ENCODE data around the gene PCDH7. TPM values are rescaled to one million over a fixed set of nuclear protein-coding genes. Genes with fewer than 3 reads are reported as not detected.

The PCDH7 gene
- total RNA-seq, 1 experiment from 2014 or later: 65.9 TPM

GRCh38 chr4:30753316-30753715 is 33.1 kb downstream of the PCDH7 start:
- ChIA-PET POLR2A (interaction anchor here (0.7 to 8.6 kb wide), 9 partner anchors 10 to 203 kb away, joined by 3 to 146 read pairs (median 3); no protein-coding TSS in a partner anchor), CTCF (no interaction called here), RAD21 (ENCODE audit: low non-redundant PET in 1 of 2, low total read pairs in 2 of 2, uncharacterized antibody in 2 of 2, unreplicated experiment in 2 of 2) (no interaction called here)
- Histone ChIP-seq H3K79me2 (ENCODE audit: insufficient read depth, low read length) (peaks cover 20% of the 10 kb centered on the region; the same call in 1 of the 2 replicates), H4K20me1 (ENCODE audit: insufficient read depth) (no peaks in the 10 kb centered on the region), H3K4me2 (ENCODE audit: low read length) (peak overlapping the region; percentile 42), H3K9me2 (ENCODE audit: insufficient read depth) (no peaks in the 10 kb centered on the region), H3K27me3 (ENCODE audit: insufficient read depth, low read length) (no peaks in the 10 kb centered on the region), H3K9ac (ENCODE audit: low read length) (peak overlapping the region; percentile 56), H3K36me3 (ENCODE audit: control insufficient read depth in 1 of 2, insufficient read depth in 2 of 2, low read length in 2 of 2) (peaks cover 0 to 11% of the 10 kb centered on the region in 2 experiments; a peak in 2 of 4 replicates), H3K9me3 (ENCODE audit: control insufficient read depth in 1 of 2, insufficient read depth in 1 of 2, low read depth in 1 of 2, low read length in 2 of 2) (no peaks in the 10 kb centered on the region), H2AFZ (ENCODE audit: low read depth, low read length, poor library complexity, severe bottlenecking) (no peak overlapping the region), H3K27ac (ENCODE audit: low read depth, low read length) (peak overlapping the region; percentile 100), H3K4me3 (replicated peaks in 1 of 2; ENCODE audit: low read depth in 1 of 2, low read length in 2 of 2) (no peak overlapping the region), H3K4me1 (ENCODE audit: control insufficient read depth in 1 of 2, insufficient read depth in 2 of 2, low read length in 2 of 2) (peaks cover 59 to 81% of the 10 kb centered on the region in 2 experiments)
- DNase-seq (ENCODE audit: low read depth, low spot score) (peak; percentile 92), ATAC-seq (peak; percentile 59)
- intact Hi-C loops (cut with micrococcal nuclease): loop anchor here (5.0 to 10.0 kb wide), 2 partner anchors 69 to 481 kb away; no protein-coding TSS in a partner anchor
- peak; percentile 11 for TF ChIP-seq YY1 (IDR thresholded peaks at IDR 0.05; ENCODE audit: extremely low read depth, insufficient replicate concordance, low read depth, low read length)
- peak; percentile 64 for TF ChIP-seq POLR2AphosphoS5 (IDR thresholded peaks at IDR 0.05; ENCODE audit: low read depth, low read length)
- TF ChIP-seq POLR2A (IDR thresholded peaks at IDR 0.05; ENCODE audit: borderline replicate concordance, extremely low read depth, insufficient read depth, insufficient read length): no peak
- TF ChIP-seq TCF7L2 (IDR thresholded peaks at IDR 0.05; ENCODE audit: borderline replicate concordance, extremely low read depth, insufficient read depth, insufficient read length): peak; percentile 11
- no TSS peak for BruUV-seq (replicated peaks)

GRCh38 chr4:30754021-30754420 is 33.9 kb downstream of the PCDH7 start:
- ChIA-PET POLR2A (interaction anchor here (0.6 to 8.6 kb wide), 19 partner anchors 8 to 202 kb away, joined by 3 to 146 read pairs (median 4); no protein-coding TSS in a partner anchor), RAD21 (ENCODE audit: low non-redundant PET in 1 of 2, low total read pairs in 2 of 2, uncharacterized antibody in 2 of 2, unreplicated experiment in 2 of 2) (no interaction called here), CTCF (interaction anchor here (0.9 kb wide), 1 partner anchor 14 kb away, joined by 3 read pairs; no protein-coding TSS in a partner anchor)
- Histone ChIP-seq H3K9me2 (ENCODE audit: insufficient read depth) (no peaks in the 10 kb centered on the region), H3K9ac (ENCODE audit: low read length) (peak overlapping the region; percentile 56), H3K79me2 (ENCODE audit: insufficient read depth, low read length) (peaks cover 22% of the 10 kb centered on the region), H3K4me3 (replicated peaks in 1 of 2; ENCODE audit: low read depth in 1 of 2, low read length in 2 of 2) (no peak overlapping the region), H3K27ac (ENCODE audit: low read depth, low read length) (peak overlapping the region; percentile 100), H3K4me1 (ENCODE audit: control insufficient read depth in 1 of 2, insufficient read depth in 2 of 2, low read length in 2 of 2) (peaks cover 64 to 88% of the 10 kb centered on the region in 2 experiments), H3K36me3 (ENCODE audit: control insufficient read depth in 1 of 2, insufficient read depth in 2 of 2, low read length in 2 of 2) (peaks cover 0 to 6% of the 10 kb centered on the region in 2 experiments; a peak in 2 of 4 replicates), H2AFZ (ENCODE audit: low read depth, low read length, poor library complexity, severe bottlenecking) (no peak overlapping the region), H3K4me2 (ENCODE audit: low read length) (peak overlapping the region; percentile 42), H3K27me3 (ENCODE audit: insufficient read depth, low read length) (no peaks in the 10 kb centered on the region), H3K9me3 (ENCODE audit: control insufficient read depth in 1 of 2, insufficient read depth in 1 of 2, low read depth in 1 of 2, low read length in 2 of 2) (no peaks in the 10 kb centered on the region), H4K20me1 (ENCODE audit: insufficient read depth) (no peaks in the 10 kb centered on the region)
- peak; percentile 77 for DNase-seq (ENCODE audit: low read depth, low spot score)
- ATAC-seq: no peak
- intact Hi-C loops (cut with micrococcal nuclease): loop anchor here (5.0 to 10.0 kb wide), 2 partner anchors 68 to 481 kb away; no protein-coding TSS in a partner anchor
- BruUV-seq (replicated peaks): no TSS peak
- TF ChIP-seq YY1 (IDR thresholded peaks at IDR 0.05; ENCODE audit: extremely low read depth, insufficient replicate concordance, low read depth, low read length) (no peak), POLR2AphosphoS5 (IDR thresholded peaks at IDR 0.05; ENCODE audit: low read depth, low read length) (peak; percentile 42; the same call in 1 of the 2 replicates)

Data from HCT116 (cell line).